Left colon (tissue), 2 donors: ENCODE results near the gene SLC22A23. TPM values are rescaled to one million over a fixed set of nuclear protein-coding genes. Genes with fewer than 3 reads are reported as not detected.
"Not testable (repeated sequence)": the region's sequence is repeated elsewhere in the genome, so short reads cannot be mapped to it uniquely, and the experiment has no call there.

Source experiments
- ATAC-seq: fragments of 200-7000 bp; cut with Tn5 transposase; one replicate; pipeline ENCODE4 v1.9.1; 2020; ENCODE audit warnings: mild to moderate bottlenecking, moderate library complexity
- DNase-seq, 2 donors: peaks; one replicate each; pipeline ENCODE4 v3.0.0-alpha.2; 2020
- intact Hi-C, 2 donors: fragments of 100-400 bp; cut with DNase I in 1 of 2; cut with micrococcal nuclease in 1 of 2; formaldehyde crosslinking; loops; one replicate each; pipeline versions ENCODE4 v1.11.2 to v1.14.0; 2022; cut with DNase I, micrococcal nuclease
- total RNA-seq, 2 donors: library from RNA; stranded (reverse); fragmentation: NEBNext Ultra II Directional; extraction: Animal tissue kit (Norgen Biotek cat#: 25700); gene quantifications; one replicate each; pipeline ENCODE4 v1.2.1, GENCODE V29; 2021
- donor health status: DM: no; HTN: no; CAD: no.
- donor health status: DM: yes; HTN: yes; CAD: no.

SLC22A23 gene
- total RNA-seq, 2 donors from 2014 or later, result 75.2 to 98.6 TPM

DNA sequence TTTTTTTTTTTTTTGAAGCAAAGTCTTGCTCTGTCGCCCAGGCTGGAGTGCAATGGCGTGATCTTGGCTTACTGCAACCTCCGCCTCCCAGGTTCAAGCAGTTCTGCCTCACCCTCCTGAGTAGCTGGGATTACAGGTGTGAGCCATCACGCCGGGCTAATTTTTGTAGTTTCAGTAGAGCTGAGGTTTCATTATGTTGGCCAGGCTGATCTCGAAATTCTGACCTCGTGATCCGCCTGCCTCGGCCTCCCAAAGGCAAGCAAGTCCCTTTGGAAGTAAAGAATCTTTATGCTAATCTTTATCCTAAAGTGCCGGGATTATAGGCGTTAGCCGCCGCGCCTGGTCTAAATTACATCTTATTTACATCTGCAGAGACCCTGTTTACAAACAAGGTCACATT lies 196.6 kb downstream of the SLC22A23 start:
- ATAC-seq (no peak), DNase-seq (no peak)
- intact Hi-C loops, result no loop called here

DNA sequence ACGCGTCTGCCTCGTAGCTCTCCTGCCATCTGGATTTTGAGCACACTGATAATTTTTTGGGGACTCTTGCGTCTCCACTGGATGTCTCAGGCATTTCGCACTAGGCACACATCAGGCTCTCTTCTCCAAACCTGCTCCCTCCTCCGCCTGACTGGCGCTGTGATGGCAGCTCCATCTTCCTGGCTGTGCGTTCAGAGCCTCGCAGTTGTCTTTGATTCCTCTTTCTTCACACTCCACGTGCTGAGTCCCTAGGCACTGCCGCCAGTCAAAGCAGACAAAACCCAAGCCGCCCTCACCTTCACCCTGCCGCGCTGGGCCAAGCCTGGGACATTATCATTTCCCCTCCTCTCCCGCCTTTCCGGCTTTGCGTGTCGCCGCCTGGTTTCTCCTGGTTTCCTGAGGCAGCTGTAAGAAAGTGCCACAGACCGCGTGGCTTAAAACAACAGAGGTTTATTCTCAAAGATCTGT lies 197.3 kb downstream of the SLC22A23 start:
- DNase-seq, result peak in 1 of 2 donors; percentile 47

DNA sequence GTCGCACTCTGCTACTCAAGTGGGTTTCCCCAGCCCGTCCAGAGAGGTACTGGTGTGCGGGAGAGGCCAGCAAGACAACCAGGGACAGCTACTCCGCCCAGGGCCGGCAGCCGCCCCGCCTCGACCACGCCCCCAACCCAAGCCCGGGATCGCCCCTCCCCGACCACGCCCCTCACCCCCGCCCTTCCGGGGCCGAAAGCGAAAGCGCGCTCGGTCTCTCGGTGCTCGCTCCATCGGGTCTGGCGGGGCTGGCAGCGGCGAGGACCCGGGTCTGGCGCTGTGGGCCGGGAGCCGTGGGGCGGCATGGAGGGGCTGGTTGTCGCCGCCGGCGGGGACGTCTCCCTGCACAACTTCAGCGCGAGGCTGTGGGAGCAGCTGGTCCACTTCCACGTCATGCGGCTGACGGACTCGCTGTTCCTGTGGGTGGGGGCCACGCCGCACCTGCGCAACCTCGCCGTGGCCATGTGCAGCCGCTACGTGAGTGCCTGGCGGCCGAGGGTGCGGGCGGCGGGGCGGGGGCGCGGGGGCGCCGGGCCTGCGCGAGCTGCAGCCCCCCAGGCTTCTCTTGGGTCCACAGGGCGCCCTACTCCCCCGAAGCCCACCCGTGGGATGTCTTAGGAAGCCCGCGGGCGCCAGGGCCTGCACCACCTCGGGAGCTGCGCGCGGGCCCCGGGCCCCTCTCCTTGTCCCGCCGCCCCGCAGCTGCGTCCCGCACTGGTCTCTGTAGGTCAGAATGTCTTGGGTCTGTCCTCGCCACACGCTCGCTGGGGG lies 197.9 kb downstream of the SLC22A23 start, which contains the start of gene PSMG4:
TSS of gene PSMG4 (plus strand) at position 228 of the 771 bp plus-strand sequence. CDS start at position 304, 76 bp downstream.
- DNase-seq, result peak; percentile 93 to 97
- peak; percentile 95 for ATAC-seq
- intact Hi-C loops, result no loop called here

More for the DNA sequence above, 197.3 kb downstream of the SLC22A23 start:
- intact Hi-C loops, result no loop called here
- peak; percentile 39 for ATAC-seq

DNA sequence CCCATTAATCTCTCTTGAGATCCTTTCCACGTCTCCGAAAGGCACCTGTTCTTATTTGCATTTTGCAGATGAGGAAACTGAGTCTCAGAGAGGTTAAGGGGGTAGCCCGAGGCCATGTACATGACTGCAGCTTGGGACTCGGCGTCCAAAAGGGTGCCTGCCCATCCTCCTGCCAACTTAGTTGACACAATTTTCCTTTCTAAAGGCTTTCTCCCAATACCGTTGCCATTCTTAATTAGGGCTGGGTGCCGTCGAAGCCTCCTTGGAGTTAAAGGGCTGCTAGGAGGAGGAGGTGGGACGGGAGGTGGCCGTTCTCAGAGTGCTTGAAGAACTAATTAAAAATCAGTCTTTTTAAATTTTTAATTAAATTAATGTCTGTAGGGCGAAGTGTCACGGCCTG lies 198.6 kb downstream of the SLC22A23 start:
- ATAC-seq (no peak), DNase-seq (no peak)
- intact Hi-C loops, result no loop called here

DNA sequence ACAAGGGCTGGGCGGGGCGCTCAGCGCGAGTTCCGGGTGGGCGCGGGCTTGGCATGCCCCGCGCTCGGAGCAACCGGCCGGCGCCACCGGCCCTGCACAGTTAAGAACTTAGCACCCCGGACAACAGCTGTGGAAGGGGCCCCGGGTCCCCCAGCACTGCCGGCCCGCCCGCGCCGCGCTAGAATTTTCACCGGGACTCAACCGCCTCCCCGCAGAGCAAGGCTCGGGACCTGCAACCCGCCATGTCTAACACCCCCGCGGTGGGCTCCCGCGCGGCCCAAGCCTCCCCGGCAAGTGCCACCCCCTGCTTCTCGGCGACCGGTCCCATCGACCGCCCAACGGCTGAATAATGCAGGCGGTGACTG lies 203.3 kb downstream of the SLC22A23 start:
- intact Hi-C loops, result loop anchor here in 1 of 2 donors (5.0 kb wide), 1 partner anchor 126 kb away; no protein-coding TSS in a partner anchor
- ATAC-seq (no peak), DNase-seq (no peak)

DNA sequence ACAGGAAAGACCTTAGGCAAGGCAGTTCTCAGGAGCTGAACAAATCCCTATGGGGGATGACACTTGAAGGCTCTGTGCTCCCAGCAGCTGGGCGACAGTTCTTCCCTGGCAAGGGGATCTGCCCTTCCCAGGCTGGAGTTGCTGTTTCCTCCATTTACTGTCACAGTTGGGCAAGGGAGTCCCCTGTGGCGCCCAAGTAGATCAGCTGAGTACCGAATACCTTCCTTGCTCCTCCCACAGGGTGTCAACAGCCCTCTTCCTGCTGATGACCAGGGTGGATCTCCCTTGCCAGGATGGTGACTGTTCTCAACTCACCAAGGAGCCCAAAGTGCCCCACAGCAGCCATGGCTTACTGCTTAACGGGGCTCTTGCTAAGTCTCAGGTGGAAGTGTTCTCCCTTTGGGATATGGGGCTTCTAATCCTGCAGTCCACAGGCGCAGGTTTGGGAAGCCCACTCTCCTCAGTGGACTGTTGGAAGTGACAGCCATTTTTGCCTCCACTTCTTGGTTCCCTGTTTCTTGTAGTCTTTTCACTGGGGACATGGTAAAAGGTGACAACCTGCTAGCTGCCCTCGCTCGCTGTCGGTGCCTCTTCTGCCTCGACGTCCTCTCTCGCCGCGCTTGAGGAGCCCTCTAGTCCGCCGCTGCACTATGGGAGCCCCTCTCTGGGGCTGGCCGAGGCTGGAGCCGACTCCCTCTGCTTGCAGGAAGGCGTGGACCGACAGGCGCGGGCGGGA lies 203.8 kb downstream of the SLC22A23 start:
- intact Hi-C loops, result loop anchor here in 1 of 2 donors (5.0 kb wide), 1 partner anchor 126 kb away; no protein-coding TSS in a partner anchor
- DNase-seq, result no peak
- ATAC-seq, result no peak

DNA sequence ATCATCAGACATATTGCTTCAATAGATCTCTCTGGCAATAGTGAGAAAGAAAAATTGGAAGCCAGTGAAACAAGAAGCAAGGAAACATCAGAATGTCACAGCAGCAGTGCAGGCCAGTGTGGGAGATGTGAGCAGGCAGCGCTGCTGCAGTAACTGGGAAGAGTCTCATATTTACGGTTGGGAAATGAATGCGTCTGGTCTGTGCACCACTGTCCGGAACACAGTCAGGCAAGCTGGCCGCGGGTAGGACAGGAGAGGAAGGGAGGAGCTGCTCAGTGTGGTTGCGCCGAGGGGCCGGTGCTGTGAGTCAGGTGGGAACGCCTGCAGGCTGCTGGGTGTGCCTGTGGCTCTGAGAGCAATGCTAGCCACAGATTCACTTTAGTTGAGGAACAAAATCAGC lies 204.5 kb downstream of the SLC22A23 start:
- ATAC-seq (no peak), DNase-seq (no peak)
- intact Hi-C loops, result loop anchor here in 1 of 2 donors (5.0 kb wide), 1 partner anchor 125 kb away; no protein-coding TSS in a partner anchor

DNA sequence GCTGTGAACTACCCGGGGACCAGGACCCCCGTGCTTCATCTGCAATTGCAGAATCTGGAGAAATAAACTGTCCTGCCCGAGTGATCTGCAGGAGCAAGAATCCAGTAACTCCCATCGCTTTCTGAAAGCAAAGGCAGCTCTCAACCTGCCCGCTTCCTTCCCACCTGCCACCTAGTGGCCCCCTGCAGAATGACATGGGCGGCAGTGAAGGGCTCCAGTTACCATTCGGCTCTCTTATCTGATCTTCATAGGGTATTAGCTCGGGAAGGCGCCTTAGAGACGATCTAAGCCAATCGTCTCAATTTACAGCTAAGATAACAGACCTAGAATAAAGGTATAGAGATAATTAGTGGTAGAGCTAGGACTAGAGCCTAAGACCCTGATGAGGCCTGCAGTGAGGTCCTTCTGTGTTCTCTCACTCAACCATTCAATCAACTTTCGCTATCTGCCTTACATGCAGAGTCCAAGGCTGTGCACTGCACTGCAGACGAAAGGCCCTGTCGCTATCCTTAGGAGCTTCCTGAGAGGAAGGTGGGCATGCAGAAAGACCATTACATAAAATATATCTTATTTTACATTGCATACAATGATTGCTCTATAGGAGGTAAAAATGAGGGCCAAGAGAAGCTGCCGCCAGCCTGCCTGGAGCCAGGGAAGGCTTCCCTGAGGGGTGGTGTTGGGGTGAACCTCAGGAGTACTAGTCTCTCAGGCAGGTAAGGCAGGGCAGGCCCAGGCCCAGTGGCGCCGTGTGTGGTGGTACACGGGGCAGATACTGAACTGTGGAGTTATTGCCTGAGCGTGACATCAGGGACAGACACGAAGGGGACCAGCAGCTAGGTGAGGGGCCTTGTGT lies 205.2 kb downstream of the SLC22A23 start:
- intact Hi-C loops, result loop anchor here in 1 of 2 donors (5.0 kb wide), 1 partner anchor 124 kb away; no protein-coding TSS in a partner anchor
- DNase-seq, result peak; percentile 71 to 84
- peak; percentile 84 for ATAC-seq

DNA sequence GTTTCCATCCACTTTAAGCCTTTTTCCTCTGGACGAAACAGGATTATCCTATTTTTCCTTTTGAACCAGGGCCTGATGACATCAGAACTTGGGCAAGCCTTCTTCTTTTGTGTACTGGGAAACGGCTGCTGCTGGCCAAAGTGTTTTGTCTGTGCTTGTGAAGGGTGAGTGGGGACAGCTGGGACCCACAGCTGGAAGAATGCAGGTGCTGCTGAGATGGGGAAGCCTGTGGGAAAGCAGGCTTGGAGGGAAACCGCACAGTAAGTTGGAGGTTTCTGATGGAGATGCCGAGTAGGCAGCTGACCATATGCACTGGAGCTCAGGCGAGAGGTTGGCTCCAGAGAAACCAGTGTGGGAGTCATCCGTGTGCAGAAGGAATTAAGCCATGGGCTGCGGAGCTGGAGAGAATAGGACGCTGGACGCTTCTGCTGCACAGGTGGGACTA lies 206.6 kb downstream of the SLC22A23 start:
- DNase-seq, result no peak
- intact Hi-C loops, result loop anchor here in 1 of 2 donors (5.0 kb wide), 1 partner anchor 123 kb away; no protein-coding TSS in a partner anchor

DNA sequence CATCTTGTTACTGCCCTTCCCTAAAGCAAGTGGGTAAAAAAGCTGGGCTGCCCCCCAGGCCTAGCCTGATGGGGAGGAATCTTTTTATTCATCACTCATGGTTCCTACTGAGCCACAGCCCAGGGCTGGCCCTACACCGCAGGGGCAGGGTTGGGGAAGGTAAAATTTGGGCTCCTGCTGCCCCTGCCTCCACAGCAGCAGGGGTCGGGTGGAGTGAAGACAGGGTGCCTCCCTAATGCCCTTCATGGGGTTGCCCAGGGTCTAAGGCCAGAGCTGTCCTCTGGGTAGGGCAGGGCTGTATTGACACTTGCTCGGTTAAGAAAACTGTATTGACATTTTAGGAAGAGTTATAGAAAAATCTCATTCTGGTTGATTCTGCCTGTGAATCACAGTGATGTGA lies 207.0 kb downstream of the SLC22A23 start:
- ATAC-seq (no peak), DNase-seq (no peak)
- intact Hi-C loops, result loop anchor here in 1 of 2 donors (5.0 kb wide), 1 partner anchor 123 kb away; no protein-coding TSS in a partner anchor

More for the DNA sequence above, 206.6 kb downstream of the SLC22A23 start:
- no peak for ATAC-seq

DNA sequence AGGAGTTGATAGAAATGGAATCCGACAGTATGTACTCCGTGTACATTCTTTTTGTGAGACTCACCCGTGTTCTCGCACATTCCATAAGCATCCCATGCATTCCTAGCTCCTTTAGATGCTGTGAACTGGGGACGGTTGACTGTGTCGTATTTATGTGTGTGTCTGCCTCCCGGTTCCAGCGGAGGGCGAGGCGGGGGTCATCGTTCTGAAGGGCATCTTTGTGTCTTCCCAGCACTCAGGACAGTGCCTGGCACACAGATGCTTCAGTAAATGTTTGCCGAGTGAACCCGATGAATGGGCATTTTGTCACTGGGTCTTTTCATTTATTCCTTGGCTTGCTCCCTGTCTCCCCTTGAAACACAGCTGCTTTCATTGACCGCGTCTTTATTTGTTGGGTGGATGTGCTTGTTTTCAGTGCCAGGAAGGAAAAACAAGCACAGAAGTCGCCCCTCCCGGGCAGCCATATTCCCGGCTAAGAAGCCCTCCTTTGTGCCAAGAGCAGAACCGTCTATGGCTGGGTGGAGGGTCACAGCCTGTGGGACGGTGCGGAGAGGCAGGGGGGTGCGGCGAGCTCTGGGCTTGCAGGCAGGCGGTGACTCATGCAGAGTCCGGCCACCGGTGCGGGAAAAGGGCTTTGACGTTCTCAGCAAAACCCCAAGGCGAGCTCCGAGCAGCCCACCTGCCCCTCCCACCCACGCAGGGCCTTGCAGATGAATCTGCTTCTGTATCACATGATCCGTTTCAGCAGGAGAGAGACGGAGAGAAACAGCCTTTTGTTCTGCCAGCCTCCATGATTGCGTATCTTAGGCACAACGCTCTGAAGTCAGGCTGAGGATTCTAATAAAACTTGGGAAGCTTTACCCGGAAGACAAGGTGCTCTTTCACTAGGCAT lies 209.3 kb downstream of the SLC22A23 start:
- ATAC-seq (peak; percentile 76), DNase-seq (peak; percentile 61 to 62)
- intact Hi-C loops, result no loop called here

DNA sequence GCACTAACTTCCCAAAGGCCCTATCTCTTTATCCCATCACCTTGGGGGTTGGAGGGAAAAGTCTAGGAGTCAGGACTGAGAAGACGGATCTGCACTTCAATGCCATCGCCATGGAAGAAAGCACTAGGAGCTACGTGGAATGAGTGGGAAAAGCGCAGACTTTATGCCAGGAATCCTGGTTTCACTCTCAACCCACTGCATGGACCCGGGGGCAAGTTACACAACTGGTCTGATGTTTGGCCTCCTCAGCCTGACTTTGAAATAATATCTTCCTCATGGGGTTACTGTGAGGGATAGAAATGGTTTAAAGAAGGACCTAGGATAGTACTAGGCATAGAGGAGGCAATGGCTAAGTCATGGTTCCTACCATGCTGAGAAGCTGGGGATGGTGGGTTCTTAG lies 211.6 kb downstream of the SLC22A23 start:
- no peak for DNase-seq
- no peak for ATAC-seq
- intact Hi-C loops, result no loop called here

DNA sequence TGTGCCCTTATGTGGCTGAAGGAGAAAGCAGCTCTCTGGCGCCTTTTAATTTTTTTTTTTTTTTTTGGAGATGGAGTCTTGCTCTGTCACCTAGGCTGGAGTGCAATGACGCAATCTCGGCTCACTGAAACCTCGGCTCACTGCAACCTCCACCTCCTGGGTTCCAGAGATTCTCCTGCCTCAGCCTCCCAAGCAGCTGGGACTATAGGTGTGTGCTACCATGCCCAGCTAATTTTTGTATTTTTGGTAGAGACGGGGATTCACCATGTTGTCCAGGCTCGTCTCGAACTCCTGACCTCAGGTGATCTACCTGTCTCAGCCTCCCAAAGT lies 212.1 kb downstream of the SLC22A23 start:
- intact Hi-C loops, ATAC-seq, DNase-seq: not testable (repeated sequence)

DNA sequence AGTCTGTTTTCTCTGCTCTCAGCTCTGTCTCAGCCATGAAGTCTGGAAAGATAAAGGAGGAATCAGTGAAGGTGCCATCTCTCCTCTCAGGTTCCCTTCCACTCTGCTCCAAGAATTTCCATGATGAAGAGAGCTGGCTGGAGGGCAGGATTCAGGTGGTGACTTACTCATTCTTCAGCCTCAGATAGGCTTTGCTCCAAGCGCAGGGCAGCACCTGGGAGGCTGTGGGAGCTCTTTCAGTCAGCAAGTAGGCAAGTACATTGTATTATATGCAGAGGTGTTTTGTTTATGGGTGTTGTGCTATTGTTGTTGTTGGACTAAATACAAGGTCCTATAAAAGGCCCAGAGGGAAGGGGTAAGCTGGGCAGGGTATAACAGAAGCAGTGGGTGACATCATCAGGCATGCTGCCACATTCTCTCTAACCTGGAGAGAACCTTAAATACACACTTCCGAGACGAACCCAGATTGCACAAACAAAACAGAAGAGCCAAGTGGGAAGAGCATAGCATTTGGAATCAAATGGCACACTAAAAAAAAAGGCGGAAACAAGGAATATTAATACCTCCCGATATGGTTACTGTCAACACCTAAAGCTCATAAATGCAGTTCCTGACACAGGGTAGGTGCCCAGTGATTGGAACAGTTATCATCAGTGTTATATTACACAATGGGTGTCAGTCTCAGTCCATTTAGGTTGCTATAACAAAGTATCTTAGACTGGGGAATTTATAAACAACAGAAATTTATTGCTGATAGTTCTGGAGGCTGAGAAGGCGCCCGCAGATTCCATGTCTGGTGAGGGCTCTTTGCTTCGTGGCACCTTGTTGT lies 212.6 kb downstream of the SLC22A23 start:
- intact Hi-C loops, result no loop called here
- ATAC-seq (no peak), DNase-seq (no peak)

DNA sequence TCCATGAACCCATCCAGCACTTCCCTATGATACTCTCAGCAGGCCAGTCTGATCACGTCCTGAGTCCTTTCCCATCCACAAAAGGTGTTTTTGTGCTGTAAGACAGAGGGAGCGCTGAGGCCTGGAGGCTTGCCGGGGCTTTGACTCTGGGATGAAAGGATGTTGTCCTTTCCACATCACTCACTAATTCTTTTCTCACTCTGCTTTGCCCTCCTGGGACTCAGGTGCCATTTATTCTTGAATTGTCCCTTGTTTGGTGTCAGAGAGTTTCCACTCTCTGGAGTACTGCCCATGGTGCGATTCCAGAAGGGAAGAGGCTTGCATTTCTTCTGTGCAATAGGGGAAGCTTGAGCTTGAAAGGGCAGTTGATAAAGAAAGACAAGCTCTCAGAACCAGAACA lies 214.1 kb downstream of the SLC22A23 start:
- intact Hi-C loops, result no loop called here
- no peak for DNase-seq
- no peak for ATAC-seq

DNA sequence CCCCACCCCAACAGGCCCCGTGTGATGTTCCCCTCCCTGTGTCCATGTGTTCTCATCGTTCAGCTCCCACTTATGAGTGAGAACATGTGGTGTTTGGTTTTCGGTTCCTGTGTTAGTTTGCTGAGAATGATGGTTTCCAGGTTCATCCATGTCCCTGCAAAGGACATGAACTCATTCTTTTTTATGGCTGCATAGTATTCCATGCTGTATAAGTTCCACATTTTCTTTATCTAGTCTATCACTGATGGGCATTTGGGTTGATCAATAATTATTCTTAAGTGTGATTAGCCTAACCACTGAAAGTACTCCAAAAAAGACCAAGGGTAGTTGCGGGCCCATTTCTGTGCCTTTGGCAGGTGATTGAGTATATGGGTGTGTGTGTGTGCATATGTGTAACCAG lies 215.1 kb downstream of the SLC22A23 start:
- intact Hi-C loops, ATAC-seq, DNase-seq: not testable (repeated sequence)

DNA sequence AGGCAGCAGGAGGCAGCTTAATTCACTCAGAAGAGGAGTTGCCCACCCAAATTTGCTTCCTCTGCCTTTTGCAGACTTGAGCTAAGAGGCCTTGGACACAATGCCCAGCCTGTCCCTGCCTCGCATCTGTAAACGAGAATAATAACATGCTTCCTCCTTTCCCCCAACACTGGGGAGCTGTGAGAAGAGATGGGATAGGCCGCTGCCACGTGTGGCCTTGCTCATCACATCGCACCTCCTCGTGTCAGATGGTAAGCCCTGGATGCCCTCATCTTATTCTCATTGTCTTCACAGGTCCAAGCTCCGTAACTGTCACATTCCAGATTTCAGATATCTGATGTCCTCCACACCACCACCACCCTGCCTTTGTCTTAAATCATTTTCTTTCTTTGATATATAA lies 216.3 kb downstream of the SLC22A23 start:
- no peak for DNase-seq
- intact Hi-C loops, result no loop called here
- ATAC-seq, result no peak
